ENCODE results near the gene MND1. TPM values are rescaled to one million over a fixed set of nuclear protein-coding genes. Genes with fewer than 3 reads are reported as not detected.
A peak's percentile ranks its signal among the peaks of the same experiment; 100 is the strongest.
"Not testable (repeated sequence)": the region's sequence is repeated elsewhere in the genome, so short reads cannot be mapped to it uniquely, and the experiment has no call there.

Gene MND1
- total RNA-seq, 4 donors from 2014 or later = 2.3 to 4.2 (median 3.8) TPM

GRCh38 chr4:153458969-153459368 is 114.5 kb downstream of the MND1 start:
- no peak for DNase-seq
- Histone ChIP-seq H3K36me3 (no peaks in the 10 kb centered on the region), H3K27me3 (no peaks in the 10 kb centered on the region), H3K4me1 (peaks cover 0 to 1% (median 0%) of the 10 kb centered on the region in 3 donors), H3K9me3 (no peaks in the 10 kb centered on the region), H3K4me3 (no peak overlapping the region), H3K27ac (no peak overlapping the region)
- TF ChIP-seq, protein P1, sequence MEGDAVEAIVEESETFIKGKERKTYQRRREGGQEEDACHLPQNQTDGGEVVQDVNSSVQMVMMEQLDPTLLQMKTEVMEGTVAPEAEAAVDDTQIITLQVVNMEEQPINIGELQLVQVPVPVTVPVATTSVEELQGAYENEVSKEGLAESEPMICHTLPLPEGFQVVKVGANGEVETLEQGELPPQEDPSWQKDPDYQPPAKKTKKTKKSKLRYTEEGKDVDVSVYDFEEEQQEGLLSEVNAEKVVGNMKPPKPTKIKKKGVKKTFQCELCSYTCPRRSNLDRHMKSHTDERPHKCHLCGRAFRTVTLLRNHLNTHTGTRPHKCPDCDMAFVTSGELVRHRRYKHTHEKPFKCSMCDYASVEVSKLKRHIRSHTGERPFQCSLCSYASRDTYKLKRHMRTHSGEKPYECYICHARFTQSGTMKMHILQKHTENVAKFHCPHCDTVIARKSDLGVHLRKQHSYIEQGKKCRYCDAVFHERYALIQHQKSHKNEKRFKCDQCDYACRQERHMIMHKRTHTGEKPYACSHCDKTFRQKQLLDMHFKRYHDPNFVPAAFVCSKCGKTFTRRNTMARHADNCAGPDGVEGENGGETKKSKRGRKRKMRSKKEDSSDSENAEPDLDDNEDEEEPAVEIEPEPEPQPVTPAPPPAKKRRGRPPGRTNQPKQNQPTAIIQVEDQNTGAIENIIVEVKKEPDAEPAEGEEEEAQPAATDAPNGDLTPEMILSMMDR (IDR thresholded peaks at IDR 0.05) = no peak
- no peak for TF ChIP-seq POLR2A (IDR thresholded peaks at IDR 0.05)
- 56 to 80% methylated on average over 1 of the region's 1 CpG for WGBS, 2 donors
- intact Hi-C loops (cut with DNase I) = no loop called here

DNA sequence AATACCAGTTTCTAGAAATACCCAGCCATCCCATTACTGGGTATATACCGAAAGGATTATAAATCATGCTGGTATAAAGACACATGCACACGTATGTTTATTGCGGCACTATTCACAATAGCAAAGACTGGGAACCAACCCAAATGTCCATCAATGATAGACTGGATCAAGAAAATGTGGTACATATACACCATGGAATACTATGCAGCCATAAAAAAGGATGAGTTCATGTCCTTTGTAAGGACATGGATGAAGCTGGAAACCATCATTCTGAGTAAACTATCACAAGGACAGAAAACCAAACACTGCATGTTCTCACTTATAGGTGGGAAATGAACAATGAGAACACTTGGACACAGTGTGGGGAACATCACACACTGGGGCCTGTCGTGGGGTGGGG is 117.1 kb downstream of the MND1 start:
- not testable (repeated sequence) for H3K27me3 ChIP-seq, DNase-seq, H3K27ac ChIP-seq, H3K9me3 ChIP-seq, H3K36me3 ChIP-seq, H3K4me3 ChIP-seq
- 89 to 98% methylated on average over 3 to 4 of the region's 4 CpGs for WGBS, 2 donors
- H3K4me1 ChIP-seq = peaks cover 9 to 23% (median 10%) of the 10 kb centered on the region in 3 donors
- intact Hi-C loops (cut with DNase I) = loop anchor here (10.0 kb wide), 1 partner anchor 113 kb away; no protein-coding TSS in a partner anchor

DNA sequence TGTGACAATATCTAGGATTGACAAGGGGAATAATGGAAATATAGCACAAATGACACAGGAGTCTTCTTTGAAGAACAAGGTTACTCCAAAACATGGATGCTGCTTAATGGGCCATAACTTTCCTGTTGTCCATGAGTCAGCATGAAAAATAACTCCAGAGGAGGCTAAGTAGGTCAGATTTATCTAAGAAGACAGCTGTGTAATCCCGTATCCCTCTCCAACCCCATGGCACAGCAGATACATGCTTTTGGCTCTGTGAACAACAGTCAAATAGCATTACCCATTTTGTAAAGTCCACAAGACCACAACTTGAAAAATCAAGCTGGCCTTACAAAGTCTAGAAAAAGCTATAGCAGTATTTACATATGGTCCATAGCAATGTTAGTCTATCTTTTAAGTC is 119.6 kb downstream of the MND1 start:
- Histone ChIP-seq H3K27me3 (no peaks in the 10 kb centered on the region), H3K9me3 (no peaks in the 10 kb centered on the region), H3K27ac (peak overlapping the region in 2 of 4 donors; percentile 64 to 92), H3K4me1 (peaks cover 13 to 47% (median 25%) of the 10 kb centered on the region in 3 donors), H3K4me3 (no peak overlapping the region), H3K36me3 (no peaks in the 10 kb centered on the region)
- DNase-seq = no peak
- intact Hi-C loops (cut with DNase I) = loop anchor here (10.0 kb wide), 1 partner anchor 111 kb away; no protein-coding TSS in a partner anchor
- WGBS, 2 donors = 20 to 50% methylated on average over 1 of the region's 1 CpG
- TF ChIP-seq POLR2A (IDR thresholded peaks at IDR 0.05) = no peak
- TF ChIP-seq, protein P1 (IDR thresholded peaks at IDR 0.05) = no peak

Small RNAs within 50 kb of the gene (small RNA-seq; reads per million reads assigned to genes)
- 0 reads per million in 4 donors for gene RN7SL419P

Other genes with a start within 250 kb of the MND1 start
- 10 to 100 TPM in 3 of 4 donors, 1 to 10 TPM in 1; 5.8 to 18.9 (median 14.9) TPM for gene TRIM2, start 140.2 kb upstream of the MND1 start, total RNA-seq
- gene TMEM131L, start 121.7 kb downstream of the MND1 start, total RNA-seq = 10 to 100 TPM in 3 of 4 donors, 1 to 10 TPM in 1; 9.2 to 14.7 (median 12.4) TPM

Data from esophagus squamous epithelium (tissue), 5 donors.